ENCODE data around the gene C2orf74.

C2orf74 gene

DNA sequence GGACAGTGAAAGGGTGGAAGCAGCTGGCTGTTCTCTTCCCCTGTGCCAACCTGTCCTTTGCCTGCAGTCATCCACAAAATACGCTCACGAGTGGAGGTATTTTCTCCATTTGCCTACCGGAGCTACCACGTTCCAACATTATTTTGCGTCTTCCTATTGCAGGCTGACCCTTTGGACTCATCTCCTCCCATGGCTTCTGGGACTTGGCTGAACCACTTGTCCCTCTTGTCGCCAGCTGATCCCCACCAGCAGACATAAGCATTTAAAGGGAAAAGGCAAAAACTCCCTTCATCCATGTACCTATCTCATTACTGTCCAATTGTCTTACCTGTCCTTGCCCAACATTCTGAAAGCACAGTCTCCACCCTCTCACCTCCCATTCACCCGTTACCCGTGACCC is 13.0 kb downstream of the C2orf74 start:
- H4K20me1 ChIP-seq (ENCODE audit: insufficient read depth, low read length, poor library complexity, severe bottlenecking), result peaks cover 13% of the 10 kb centered on the region
- no peak overlapping the region for H2AFZ ChIP-seq (ENCODE audit: low read length)
- no peak overlapping the region for H3K4me2 ChIP-seq (ENCODE audit: low read depth, low read length, poor library complexity, severe bottlenecking)
- H3K36me3 ChIP-seq (ENCODE audit: insufficient read depth, low read length), result no peaks in the 10 kb centered on the region
- H3F3A ChIP-seq (ENCODE audit: low read depth), result no peaks in the 10 kb centered on the region
- peaks cover 27% of the 10 kb centered on the region for H3K79me2 ChIP-seq (ENCODE audit: insufficient read depth, low read length)
- H3K4me1 ChIP-seq (ENCODE audit: insufficient read depth, low read length, poor library complexity, severe bottlenecking), result peaks cover 26% of the 10 kb centered on the region
- TF ChIP-seq, protein P1, sequence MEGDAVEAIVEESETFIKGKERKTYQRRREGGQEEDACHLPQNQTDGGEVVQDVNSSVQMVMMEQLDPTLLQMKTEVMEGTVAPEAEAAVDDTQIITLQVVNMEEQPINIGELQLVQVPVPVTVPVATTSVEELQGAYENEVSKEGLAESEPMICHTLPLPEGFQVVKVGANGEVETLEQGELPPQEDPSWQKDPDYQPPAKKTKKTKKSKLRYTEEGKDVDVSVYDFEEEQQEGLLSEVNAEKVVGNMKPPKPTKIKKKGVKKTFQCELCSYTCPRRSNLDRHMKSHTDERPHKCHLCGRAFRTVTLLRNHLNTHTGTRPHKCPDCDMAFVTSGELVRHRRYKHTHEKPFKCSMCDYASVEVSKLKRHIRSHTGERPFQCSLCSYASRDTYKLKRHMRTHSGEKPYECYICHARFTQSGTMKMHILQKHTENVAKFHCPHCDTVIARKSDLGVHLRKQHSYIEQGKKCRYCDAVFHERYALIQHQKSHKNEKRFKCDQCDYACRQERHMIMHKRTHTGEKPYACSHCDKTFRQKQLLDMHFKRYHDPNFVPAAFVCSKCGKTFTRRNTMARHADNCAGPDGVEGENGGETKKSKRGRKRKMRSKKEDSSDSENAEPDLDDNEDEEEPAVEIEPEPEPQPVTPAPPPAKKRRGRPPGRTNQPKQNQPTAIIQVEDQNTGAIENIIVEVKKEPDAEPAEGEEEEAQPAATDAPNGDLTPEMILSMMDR (conservative IDR thresholded peaks at IDR 0.05; ENCODE audit: low read length), result no peak
- TF ChIP-seq EZH2phosphoT487 (IDR thresholded peaks at IDR 0.05; ENCODE audit: borderline replicate concordance), result no peak
- H3K9ac ChIP-seq (ENCODE audit: low read depth, low read length, poor library complexity, severe bottlenecking), result no peak overlapping the region
- H3K9me2 ChIP-seq (replicated peaks; ENCODE audit: low read depth, low read length), result no peaks in the 10 kb centered on the region
- no peaks in the 10 kb centered on the region for H3K9me3 ChIP-seq (ENCODE audit: insufficient read depth, low read depth, low read length)
- no peak overlapping the region for H3K4me3 ChIP-seq (ENCODE audit: low read length, poor library complexity, severe bottlenecking)
- H3K27me3 ChIP-seq (ENCODE audit: insufficient read depth, low read length, poor library complexity, severe bottlenecking), result no peaks in the 10 kb centered on the region

- peaks cover 47% of the 10 kb centered on the region for H3K79me2 ChIP-seq (ENCODE audit: insufficient read depth, low read length)
- peaks cover 46% of the 10 kb centered on the region for H3K4me1 ChIP-seq (ENCODE audit: insufficient read depth, low read length, poor library complexity, severe bottlenecking)
- no peaks in the 10 kb centered on the region for H3K36me3 ChIP-seq (ENCODE audit: insufficient read depth, low read length)
- peak overlapping the region; percentile 77 for H3K4me3 ChIP-seq (ENCODE audit: low read length, poor library complexity, severe bottlenecking)
- H3K4me2 ChIP-seq (ENCODE audit: low read depth, low read length, poor library complexity, severe bottlenecking), result peak overlapping the region; percentile 81
- H3K9ac ChIP-seq (ENCODE audit: low read depth, low read length, poor library complexity, severe bottlenecking), result peak overlapping the region; percentile 96
- H3K9me2 ChIP-seq (replicated peaks; ENCODE audit: low read depth, low read length), result no peaks in the 10 kb centered on the region
- H3F3A ChIP-seq (ENCODE audit: low read depth), result no peaks in the 10 kb centered on the region
- no peaks in the 10 kb centered on the region for H3K9me3 ChIP-seq (ENCODE audit: insufficient read depth, low read depth, low read length)
- TF ChIP-seq, protein P1 (conservative IDR thresholded peaks at IDR 0.05; ENCODE audit: low read length), result no peak
- TF ChIP-seq EZH2phosphoT487 (IDR thresholded peaks at IDR 0.05; ENCODE audit: borderline replicate concordance), result no peak
- peak overlapping the region; percentile 90 for H2AFZ ChIP-seq (ENCODE audit: low read length)
- peaks cover 32% of the 10 kb centered on the region for H4K20me1 ChIP-seq (ENCODE audit: insufficient read depth, low read length, poor library complexity, severe bottlenecking)
- no peaks in the 10 kb centered on the region for H3K27me3 ChIP-seq (ENCODE audit: insufficient read depth, low read length, poor library complexity, severe bottlenecking)
Observed at GRCh38 chr2:61176755-61177726, 15.1 kb downstream of the C2orf74 start.

- no peaks in the 10 kb centered on the region for H3K9me2 ChIP-seq (replicated peaks; ENCODE audit: low read depth, low read length)
- peaks cover 54% of the 10 kb centered on the region for H3K79me2 ChIP-seq (ENCODE audit: insufficient read depth, low read length)
- 0 out of 2 replicates have a peak, but pooled peaks cover under 1% of the 10 kb centered on the region for H3K36me3 ChIP-seq (ENCODE audit: insufficient read depth, low read length)
- no peaks in the 10 kb centered on the region for H3F3A ChIP-seq (ENCODE audit: low read depth)
- peak overlapping the region; percentile 87 for H2AFZ ChIP-seq (ENCODE audit: low read length)
- TF ChIP-seq EZH2phosphoT487 (IDR thresholded peaks at IDR 0.05; ENCODE audit: borderline replicate concordance), result no peak
- TF ChIP-seq, protein P1 (conservative IDR thresholded peaks at IDR 0.05; ENCODE audit: low read length), result no peak
- H3K9me3 ChIP-seq (ENCODE audit: insufficient read depth, low read depth, low read length), result no peaks in the 10 kb centered on the region
- H3K27me3 ChIP-seq (ENCODE audit: insufficient read depth, low read length, poor library complexity, severe bottlenecking), result no peaks in the 10 kb centered on the region
- H3K4me2 ChIP-seq (ENCODE audit: low read depth, low read length, poor library complexity, severe bottlenecking), result peak overlapping the region; percentile 81
- H4K20me1 ChIP-seq (ENCODE audit: insufficient read depth, low read length, poor library complexity, severe bottlenecking), result peaks cover 39% of the 10 kb centered on the region
- H3K4me1 ChIP-seq (ENCODE audit: insufficient read depth, low read length, poor library complexity, severe bottlenecking), result peaks cover 52% of the 10 kb centered on the region
- H3K4me3 ChIP-seq (ENCODE audit: low read length, poor library complexity, severe bottlenecking), result peak overlapping the region; percentile 77
- peak overlapping the region; percentile 96 for H3K9ac ChIP-seq (ENCODE audit: low read depth, low read length, poor library complexity, severe bottlenecking)
Observed at GRCh38 chr2:61177727-61178549, 15.9 kb downstream of the C2orf74 start.
